GM21367 (cell line): ENCODE measurements around the gene LRRN2.
"Not testable (repeated sequence)": the region's sequence is repeated elsewhere in the genome, so short reads cannot be mapped to it uniquely, and the experiment has no call there.

Experiments used
- ATAC-seq: cut with Tn5 transposase; IDR thresholded peaks from one replicate; pipeline ENCODE4 v1.9.1; 2021; ENCODE audit not compliant: unreplicated experiment

The LRRN2 gene

DNA sequence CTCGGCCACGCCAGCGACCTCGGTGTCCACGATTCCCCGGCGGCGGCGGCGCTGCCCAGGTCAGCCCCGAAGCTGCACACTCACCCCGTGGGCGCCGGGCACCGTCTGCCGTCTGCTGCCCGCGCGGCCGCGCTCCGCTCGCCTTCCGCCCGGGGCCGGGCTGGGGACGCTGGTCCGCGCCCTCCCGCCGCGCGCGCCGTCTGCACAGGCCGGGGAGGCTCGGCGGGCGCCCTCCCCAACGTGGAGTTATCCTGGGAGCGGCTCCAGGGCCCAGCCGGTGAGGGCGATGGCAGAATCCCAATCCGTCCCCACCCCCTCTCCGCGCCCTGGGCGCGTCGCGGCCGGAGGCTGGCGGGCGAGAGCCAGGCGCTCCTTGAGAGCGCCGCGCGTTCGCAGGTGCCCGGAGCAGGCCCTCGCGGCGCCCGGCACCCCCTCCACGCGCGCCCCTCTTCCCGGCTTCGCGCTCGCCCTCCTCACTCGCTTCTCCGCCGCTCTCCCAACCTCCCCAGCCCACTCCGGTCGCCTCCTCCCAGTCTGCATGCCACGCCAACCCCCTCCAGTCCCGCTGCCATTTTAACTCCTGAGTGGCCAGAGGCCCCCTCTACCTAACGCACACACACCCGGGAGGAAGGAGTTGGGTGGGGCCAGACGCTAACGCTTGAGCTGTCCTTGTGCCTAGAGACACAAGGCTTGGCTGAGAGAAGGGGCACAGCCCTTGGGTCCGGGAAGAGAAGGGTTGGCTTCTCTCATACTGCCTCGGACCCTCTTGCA, at the start of gene LRRN2:
Gene LRRN2, minus strand, starts transcription at position 503 of the 771 bp plus-strand sequence. CDS start 65,746 bp downstream, outside the sequence.
- no peak for ATAC-seq

DNA sequence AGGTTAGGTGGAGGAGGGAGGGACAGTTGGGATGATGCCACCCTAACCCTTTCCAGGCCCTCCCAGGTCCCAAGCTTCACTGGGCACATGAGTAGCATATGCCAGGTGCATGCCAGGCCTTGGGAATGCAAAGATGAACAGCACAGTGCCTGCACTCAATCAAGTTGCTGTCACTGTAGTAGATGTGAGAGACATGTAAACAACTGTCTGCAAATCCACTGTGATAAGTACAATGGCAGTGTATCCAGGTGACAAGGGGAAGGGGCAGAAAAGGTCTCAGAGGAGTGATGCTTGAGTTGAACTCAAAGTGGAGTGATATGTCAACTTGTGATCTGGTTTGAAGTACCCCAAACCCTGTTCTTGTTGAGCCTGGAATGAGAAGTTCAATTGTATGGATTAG, 49.5 kb upstream of the LRRN2 start:
- ATAC-seq: no peak

DNA sequence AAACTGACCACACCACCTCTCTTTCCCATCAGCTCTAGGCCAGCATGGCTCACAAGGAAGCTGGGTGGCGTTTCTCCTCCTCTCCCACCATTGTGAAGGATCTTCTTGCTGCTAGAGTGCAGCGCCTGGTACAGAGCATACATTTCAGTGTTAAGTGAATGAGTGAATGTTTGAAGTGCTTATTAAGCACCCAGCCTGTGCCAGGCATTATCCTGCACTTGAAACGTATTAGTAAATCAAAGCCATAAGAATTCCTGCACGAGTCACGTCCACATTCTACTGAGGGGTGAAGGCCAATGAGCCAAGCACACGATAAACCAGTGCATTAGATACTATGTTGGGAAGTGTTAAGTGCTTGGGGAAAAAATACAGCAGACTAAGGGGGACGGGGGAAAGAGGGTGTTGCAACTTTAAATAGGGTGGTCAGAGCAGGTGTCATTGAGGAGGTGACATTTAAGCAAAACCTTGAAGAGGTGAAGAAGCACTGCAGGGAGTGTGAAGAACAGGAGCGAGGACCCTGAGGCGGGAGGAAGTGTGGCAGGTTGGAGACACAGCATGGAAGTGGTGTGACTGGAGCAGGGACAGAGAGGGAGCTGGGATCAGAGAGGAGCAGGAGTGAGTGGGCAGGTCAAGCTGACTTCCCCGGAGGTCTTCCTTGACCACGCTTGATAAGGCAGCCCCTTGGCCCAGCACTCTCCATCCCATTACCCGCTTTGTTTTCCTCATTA, 48.5 kb upstream of the LRRN2 start:
- no peak for ATAC-seq

DNA sequence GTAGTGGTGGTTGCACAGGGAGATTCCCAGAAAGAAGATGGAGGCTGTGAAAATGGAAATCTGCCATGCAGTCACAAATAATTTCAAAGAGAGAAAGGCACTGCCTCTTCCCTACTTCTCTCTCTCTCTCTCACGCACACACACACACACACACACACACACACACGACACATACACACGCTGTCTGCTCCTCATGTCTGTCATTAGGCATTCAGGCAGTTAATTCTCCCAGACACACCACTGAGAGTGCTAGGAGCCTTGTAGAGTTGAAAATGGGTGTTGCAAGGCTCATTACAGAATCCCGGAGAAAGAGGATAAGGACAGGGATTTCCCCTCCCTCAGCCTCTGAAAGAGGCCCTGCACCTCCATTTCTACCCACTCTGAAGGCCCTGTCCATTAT, 47.8 kb upstream of the LRRN2 start:
- no peak for ATAC-seq

DNA sequence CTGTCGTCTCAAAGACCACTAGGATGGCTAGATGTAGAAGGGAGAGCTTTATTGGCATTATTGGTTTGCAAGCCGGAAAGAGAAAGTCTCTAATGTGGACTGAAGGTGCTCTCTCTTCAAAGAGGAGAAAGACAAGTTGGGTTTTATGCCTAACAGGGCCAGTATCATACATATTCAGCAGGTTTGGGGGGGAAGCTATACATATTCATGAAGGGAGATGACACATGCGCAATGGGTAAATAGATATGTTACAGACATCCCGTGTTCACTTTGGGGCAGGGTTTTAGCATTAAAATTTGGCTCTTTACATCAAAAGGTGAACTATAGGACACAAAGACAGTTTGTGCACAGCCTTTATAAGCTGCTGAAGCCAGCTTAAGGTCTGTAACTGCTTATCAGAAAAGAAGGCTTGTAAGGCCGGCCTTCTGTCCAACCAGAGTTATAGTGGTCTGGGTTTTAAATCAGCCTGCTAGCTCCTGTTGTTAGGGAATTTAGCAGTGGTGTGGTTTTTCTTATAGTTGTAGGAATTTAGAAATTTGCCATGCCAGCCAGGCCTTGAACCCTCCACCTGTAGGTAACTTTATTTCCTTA, 46.5 kb upstream of the LRRN2 start:
- no peak for ATAC-seq

DNA sequence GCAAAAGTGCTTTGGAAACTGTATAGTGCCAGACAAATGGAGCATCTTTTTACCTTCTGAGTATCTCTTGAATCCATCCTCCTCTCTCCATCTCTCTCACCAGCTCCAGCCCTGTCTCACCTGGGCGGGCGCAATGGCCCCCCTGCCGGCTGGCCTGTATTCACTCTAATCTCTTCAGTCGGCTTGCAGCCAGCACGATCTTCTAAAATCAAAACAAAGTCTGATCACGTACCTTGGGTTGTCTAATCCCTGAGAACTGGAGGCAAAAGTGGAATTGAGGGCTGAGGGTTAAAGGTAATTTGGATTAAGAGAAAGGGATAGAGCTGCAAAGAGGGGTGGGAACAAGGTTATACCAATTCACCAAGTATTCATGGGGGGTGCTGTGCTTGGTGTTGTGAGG, 46.0 kb upstream of the LRRN2 start:
- ATAC-seq: no peak

DNA sequence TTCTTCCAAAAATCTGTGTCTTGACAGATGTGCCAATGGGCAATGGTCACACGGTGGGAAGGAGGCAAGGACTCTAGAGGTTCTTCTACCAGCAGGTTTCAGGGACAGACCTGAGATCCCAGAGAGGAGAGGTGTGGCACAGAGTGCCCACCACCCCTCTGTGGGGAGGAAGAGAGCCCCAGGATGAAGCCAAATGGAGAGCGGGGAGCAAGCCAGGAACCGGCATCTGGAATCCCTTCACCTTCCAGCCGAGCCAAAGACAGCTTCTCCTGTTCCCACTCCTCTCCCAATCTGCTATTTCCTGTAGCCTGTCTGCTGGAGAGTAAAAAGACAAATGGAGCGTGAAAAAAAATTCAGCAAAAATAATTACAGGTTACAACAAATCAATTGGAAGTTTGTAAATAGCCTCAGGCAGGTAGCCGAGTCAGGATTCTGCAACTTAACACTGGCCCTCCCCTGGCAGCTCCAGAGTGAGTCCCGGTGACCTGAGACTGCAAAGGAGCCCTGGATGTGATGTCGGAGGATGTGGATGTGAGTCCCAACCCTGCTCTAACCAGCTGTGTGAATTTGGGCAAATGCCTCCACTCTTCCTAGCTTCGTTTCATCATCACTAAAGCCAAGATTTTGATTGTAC, 45.4 kb upstream of the LRRN2 start:
- no peak for ATAC-seq

DNA sequence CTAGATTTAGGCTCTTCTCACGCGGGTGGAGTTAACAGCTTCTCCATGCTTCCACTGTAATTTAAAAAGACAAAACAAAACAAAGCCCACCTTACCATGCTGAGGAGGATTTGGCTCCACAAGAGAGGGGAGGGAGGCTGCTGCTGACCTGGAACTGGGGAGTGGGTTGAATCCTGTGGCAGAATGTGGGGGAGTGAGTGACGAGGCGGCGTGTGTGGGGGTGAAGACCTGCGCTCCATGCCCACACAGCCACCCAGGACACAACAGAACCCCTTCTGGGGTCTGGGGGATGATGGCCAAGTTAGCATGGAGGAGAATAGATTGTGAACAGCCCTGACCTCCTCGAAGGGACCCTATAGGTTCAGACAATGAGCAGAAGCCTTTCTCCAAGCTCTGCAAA, 44.0 kb upstream of the LRRN2 start:
- ATAC-seq: no peak

DNA sequence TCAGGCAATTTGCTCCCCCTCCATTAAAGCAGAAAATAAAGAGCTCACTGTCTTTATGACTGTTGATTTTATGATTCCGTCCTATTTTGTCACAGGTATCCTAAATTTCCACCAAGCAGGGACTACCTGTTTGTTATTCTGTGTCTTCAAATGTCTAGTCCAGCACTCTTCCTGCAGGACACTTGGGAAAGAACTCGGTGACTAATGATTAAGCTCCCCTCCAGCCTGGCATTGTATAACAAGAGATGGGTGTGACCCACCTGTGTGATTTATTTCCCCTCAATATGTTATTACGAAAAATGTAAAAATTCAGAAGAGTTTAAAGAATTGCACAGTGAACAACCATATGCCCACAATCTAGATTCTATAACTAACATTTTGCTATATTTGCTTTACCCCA, 42.9 kb upstream of the LRRN2 start:
- ATAC-seq: no peak

DNA sequence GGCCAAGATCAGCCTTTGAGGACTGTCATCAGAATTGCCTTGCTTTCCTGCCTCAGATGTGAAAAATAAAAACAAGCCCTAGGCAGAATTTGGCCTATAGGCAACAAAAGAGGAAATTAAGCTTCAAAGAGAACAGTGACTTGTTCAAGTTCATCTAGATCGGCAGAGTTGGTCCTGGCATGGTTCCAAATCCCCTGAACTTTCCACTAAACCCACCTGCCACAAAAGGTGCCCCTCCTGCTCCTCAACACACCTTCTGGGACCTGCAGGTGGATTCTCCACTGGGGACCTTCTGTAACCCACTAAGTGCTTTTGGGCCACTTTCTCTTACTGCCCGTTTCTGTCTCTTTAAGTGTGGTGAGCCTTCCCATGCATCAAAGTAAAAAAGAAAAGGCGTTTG, 42.5 kb upstream of the LRRN2 start:
- no peak for ATAC-seq

DNA sequence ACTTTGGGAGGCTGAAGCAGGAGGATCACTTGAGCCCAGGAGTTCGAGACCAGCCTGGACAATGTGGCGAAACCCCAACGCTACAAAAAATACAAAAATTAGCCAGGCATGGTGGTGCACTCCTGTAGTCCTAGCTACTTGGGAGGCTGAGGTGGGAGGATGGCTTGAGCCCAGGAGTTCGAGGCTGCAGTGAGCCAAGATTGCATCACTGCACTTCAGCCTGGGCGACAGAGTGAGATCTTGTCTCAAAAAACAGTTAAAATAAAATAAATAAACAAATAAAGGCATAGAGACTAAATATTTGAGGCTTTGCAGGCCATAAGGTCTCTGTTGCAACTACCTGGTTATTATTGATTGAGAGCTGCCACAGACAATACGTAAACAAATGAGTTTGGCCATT, 41.9 kb upstream of the LRRN2 start:
- not testable (repeated sequence) for ATAC-seq

DNA sequence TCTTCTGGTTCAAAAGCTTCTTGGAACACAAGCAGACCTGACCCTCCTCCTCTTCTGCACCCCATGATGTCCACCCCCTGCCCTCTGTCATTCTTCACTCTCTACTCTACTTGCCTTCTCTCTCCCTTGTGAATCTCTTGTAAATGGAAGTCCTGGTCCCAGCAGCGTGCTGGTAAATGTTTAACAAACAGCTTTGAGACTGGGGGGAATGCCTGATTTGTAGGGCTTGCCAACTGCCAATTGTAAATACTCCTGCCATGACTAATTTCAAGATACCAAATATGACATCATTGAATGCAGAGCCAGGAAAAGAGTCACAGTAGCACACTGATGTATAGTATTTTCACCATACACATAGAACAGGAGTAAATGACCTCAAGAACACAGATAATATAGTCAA, 40.9 kb upstream of the LRRN2 start:
- no peak for ATAC-seq

DNA sequence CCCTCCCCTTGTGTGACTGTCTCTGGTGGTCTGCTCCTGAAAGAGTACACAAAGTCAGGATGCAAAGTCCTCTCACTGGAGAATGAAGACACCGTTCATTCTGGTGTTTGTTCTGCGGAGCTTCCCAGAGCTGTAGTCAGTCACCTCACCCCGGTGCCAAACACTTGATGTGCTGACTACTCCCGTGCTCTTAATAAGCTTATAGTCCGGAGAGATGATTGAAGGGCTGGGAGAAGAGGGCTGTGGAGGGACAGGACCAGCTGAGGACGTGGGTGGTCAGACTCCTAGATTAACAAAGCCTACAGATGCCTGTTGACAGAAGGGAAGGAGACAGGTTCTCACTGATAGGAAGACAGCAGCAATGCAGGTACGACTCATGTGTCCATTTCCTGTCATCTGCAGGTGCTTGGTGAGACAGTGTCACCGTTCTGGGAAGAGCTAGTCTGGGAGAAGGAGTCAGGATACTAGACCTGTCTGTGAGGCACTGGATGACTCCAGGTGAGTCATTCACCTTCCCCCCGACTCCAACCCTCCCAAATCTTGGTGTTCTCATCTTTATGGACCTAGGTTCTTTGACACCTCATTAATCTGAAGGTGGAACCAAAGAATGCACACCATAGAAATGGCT, 40.4 kb upstream of the LRRN2 start:
- no peak for ATAC-seq

DNA sequence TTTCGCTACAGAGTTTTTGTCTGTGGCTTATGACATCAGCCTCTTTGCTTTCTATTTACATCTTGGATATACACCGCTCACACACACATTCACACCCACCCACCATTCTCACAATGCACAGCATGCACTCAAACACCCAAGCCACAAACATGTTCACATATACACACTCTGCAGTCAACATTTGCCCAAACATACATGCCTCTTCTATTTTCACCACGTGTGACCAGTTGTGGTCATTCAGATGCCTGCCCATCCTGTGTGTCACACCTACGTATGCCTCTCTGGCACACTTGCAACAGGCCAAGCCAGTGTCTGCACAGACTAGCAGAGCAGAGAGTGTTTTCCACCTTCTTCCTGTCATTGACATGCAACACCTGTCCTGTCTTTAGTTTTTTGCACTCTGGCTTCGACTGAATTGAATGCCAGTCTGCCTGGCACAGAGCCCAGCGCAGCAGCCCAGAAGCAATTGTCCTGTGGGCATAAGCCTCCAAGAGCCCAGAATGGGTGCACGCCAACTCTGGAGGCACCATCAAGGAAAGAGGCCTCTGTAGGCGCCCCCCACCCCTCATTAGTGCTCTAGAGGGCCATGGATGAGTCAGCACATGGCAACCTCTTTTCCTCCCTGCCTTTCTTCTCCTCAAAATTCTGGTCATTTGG, 37.7 kb upstream of the LRRN2 start:
- ATAC-seq: no peak

DNA sequence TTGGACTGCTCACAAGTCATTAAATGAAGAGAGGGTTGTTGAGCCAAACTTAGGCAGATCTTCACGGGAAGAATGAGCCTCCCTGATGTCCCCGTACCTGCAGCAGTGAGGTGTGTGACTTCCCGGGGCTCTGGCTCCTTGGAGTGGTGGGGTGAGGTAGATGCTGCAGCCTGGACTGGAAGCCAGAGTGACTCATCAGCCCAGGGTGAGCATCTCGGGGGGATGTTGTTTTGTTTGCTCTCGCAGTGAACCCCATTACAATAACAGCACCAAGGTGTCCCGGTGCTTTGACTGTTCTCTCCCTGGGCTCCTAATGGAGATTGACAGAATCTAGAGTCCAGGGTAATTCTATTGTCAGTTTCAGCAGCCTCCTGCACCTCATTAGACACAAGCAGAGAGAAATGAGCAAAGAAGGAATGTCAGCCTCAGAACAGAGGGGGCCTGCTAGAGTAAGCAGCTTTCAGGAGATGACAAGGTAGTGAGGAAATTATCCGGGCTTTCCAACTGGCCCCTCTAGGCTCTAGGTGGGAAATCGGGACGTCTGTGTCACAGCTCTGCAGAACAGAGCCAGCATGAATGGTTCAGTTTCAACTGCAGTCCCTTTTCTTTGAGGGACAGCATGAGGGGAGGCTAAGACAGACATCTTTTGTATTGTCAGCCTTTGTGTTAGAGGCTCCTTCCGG, 36.0 kb upstream of the LRRN2 start:
- no peak for ATAC-seq

DNA sequence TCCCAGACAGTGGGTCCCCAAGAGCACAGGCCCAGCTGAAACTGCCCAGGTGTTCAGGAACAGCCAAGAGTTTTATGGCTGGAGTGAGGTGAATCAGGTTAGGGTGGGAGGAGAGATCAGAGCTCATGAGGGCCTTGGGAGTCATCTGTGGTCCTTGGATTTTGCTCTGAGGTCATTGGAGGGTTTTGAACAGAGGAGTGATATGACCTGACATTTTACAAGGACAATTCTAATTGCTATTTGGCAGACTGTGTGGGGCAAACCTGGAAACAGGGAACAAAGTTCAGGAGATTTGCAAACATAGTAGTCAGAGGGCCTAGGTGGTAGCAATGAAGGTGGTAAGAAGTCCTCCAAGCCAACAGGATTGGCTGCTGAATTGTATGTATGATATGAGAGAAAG, 31.1 kb upstream of the LRRN2 start:
- ATAC-seq: no peak

DNA sequence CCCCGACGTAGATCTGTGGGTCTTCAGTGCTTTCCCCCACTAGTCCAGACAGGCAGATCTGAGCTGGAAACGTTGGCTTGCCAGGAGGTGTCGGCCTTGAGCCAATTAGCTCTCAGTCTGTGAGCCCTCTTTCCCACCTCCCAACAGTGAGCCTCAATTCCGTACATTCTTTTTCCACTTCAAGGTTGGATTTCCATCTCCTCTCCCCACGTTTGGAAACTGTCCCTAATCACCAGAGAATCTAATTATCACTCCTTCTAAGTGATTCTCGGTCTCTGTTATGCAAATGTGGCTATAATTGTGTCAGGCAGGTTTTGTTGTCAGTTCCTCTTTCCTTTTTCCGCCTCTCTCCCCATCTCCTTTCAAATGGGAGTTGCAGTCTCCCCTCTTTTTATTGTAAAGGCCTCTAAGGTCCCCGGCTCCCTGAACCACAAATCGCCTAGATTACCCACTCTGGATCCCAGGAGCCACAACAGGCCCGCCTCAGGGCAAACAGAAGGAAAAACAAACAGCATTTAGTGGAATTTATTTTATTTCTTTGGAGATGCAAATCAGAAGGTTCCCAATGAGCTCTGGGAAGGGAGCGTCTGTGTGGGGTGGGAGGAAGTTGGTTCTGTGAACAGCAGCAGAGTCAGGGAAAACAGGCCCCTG, 29.4 kb upstream of the LRRN2 start:
- peak; percentile 59 for ATAC-seq

DNA sequence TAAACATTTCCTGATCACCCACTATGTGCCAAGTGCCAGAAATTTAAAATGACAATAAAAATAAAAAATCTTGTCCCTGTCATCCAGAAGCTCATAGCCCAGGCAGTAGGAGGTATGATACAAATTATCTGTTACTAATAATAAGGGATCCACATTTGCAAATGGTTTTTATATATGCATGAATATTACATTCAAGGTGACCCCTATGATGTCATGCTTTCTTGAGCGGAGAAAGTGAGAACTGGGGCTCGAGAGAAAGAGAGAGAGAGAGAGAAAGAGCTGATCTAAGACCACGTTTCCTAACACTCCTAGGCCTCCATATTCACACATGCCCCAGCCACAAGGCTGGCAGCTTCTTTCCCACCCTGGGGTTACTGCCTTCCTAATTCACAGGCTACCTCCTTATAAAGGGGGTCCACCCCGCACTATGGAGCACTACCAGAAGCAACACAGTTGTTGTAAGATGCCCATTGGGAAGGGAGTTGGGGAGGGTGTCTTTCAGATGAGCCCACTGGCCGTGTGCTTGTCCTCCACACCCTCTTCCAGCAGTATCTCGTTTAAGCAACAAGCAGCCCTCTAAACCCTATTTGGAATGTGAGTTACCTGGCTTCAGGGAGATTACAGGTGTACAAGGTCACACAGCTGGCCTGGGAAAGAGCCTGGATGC, 28.8 kb upstream of the LRRN2 start:
- ATAC-seq: no peak

DNA sequence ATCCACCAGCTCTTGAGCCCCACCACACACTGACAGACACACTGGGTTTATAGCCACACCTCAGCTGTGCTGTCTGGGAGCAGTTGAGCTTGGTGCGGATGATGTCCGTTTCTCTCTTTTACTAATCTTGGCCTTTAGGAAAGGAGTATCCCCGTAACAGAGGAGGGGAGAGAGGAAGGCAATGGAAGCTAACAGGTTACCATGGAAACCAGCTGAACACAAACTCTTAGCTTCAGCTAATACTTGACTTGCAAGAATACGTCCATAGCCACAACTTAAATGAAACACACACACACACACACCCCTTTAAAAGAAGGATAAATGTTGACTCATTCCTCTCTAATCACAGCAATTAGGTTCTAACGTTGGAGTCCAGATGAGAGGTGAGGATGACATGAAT, 28.0 kb upstream of the LRRN2 start:
- ATAC-seq: no peak
